RWPE2 (cell line): ENCODE results near the gene ZNF777.
"Not testable (repeated sequence)": the region's sequence is repeated elsewhere in the genome, so short reads cannot be mapped to it uniquely, and the experiment has no call there.

Source experiments
- ATAC-seq: fragments of 200-7000 bp; cut with Tn5 transposase; 3 replicates; pipeline ENCODE4 v1.9.1; 2021; ENCODE audit warnings: low read depth
- DNase-seq: peaks from one replicate; pipeline ENCODE4 v3.0.0-alpha.2; 2020; ENCODE audit warnings: low spot score
- H3K27ac ChIP-seq: fragments of 450-650 bp; 2 replicates; pipeline ENCODE4 v1.5.1; 2017; ENCODE audit warnings: mild to moderate bottlenecking; ENCODE audit not compliant: poor library complexity, severe bottlenecking
- H3K27me3 ChIP-seq: fragments of 250-450 bp; sonication (Bioruptor Pico); 2 replicates; pipeline ENCODE4 v1.5.1; 2021; ENCODE audit warnings: mild to moderate bottlenecking, moderate library complexity; ENCODE audit not compliant: insufficient read depth, poor library complexity, severe bottlenecking
- H3K36me3 ChIP-seq: fragments of 250-450 bp; sonication (Bioruptor Pico); 2 replicates; pipeline ENCODE4 v1.5.1; 2020; ENCODE audit warnings: low read depth, mild to moderate bottlenecking, moderate library complexity
- H3K4me1 ChIP-seq: fragments of 250-450 bp; sonication (Bioruptor Pico); 2 replicates; pipeline ENCODE4 v1.5.1; 2021; ENCODE audit warnings: mild to moderate bottlenecking, moderate library complexity; ENCODE audit not compliant: insufficient read depth, poor library complexity, severe bottlenecking
- H3K4me3 ChIP-seq: fragments of 250-450 bp; sonication (Bioruptor Pico); 2 replicates; pipeline ENCODE4 v1.5.1; 2021; ENCODE audit warnings: mild to moderate bottlenecking, moderate library complexity; ENCODE audit not compliant: severe bottlenecking
- H3K9me3 ChIP-seq: fragments of 250-450 bp; sonication (Bioruptor Pico); 2 replicates; pipeline ENCODE4 v1.5.1; 2021; ENCODE audit warnings: mild to moderate bottlenecking, moderate library complexity; ENCODE audit not compliant: severe bottlenecking
- TF ChIP-seq, protein P1 (sequence below): fragments of 450-650 bp; IDR thresholded peaks from one replicate; pipeline ENCODE4 v1.5.1; 2017; ENCODE audit warnings: mild to moderate bottlenecking, moderate library complexity; ENCODE audit not compliant: poor library complexity, severe bottlenecking

Gene ZNF777

DNA sequence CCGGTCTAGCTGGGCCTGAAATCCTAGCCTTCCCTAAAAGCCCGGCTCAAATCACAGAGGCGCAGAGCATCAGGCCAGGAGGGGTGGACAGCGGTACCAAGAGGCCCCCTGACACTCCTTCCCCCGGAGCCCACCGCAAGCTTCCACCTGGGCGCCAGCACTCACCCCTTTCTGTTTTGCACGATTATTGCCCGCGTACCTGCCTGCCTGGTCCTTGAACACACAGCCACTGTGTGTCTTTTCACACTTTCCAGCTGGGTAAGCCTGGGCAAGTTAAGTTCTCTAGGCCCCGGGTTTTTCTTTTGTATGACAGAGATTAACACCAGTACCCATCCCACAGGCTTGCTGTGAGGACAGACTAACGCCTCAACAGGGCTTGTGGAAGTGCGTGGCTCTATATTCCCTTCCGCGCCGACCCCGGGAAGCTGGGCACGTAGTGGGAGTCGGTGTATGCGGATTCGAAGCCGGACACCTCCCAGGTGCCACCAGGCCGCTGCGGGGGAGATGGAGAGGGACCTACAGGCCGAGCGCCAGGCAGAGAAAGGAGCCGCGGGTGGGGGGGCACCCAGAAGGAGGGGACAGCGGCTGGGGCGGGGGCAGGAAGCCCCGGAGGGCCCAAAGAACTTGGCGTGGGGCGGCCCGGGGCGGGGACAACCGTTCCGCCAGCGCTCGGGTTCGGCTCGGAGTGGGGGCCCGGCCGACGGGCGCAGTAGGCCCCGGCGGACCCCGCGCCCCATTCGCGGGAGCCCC is 36.0 kb upstream of the ZNF777 start:
- Histone ChIP-seq H3K27ac (peak overlapping the region; percentile 61), H3K4me1 (no peaks in the 10 kb centered on the region), H3K27me3 (no peaks in the 10 kb centered on the region), H3K36me3 (peaks cover 26% of the 10 kb centered on the region), H3K4me3 (peak overlapping the region; percentile 100), H3K9me3 (no peaks in the 10 kb centered on the region)
- DNase-seq (no peak), ATAC-seq (peak; percentile 32)
- TF ChIP-seq, protein P1, sequence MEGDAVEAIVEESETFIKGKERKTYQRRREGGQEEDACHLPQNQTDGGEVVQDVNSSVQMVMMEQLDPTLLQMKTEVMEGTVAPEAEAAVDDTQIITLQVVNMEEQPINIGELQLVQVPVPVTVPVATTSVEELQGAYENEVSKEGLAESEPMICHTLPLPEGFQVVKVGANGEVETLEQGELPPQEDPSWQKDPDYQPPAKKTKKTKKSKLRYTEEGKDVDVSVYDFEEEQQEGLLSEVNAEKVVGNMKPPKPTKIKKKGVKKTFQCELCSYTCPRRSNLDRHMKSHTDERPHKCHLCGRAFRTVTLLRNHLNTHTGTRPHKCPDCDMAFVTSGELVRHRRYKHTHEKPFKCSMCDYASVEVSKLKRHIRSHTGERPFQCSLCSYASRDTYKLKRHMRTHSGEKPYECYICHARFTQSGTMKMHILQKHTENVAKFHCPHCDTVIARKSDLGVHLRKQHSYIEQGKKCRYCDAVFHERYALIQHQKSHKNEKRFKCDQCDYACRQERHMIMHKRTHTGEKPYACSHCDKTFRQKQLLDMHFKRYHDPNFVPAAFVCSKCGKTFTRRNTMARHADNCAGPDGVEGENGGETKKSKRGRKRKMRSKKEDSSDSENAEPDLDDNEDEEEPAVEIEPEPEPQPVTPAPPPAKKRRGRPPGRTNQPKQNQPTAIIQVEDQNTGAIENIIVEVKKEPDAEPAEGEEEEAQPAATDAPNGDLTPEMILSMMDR, result no peak

DNA sequence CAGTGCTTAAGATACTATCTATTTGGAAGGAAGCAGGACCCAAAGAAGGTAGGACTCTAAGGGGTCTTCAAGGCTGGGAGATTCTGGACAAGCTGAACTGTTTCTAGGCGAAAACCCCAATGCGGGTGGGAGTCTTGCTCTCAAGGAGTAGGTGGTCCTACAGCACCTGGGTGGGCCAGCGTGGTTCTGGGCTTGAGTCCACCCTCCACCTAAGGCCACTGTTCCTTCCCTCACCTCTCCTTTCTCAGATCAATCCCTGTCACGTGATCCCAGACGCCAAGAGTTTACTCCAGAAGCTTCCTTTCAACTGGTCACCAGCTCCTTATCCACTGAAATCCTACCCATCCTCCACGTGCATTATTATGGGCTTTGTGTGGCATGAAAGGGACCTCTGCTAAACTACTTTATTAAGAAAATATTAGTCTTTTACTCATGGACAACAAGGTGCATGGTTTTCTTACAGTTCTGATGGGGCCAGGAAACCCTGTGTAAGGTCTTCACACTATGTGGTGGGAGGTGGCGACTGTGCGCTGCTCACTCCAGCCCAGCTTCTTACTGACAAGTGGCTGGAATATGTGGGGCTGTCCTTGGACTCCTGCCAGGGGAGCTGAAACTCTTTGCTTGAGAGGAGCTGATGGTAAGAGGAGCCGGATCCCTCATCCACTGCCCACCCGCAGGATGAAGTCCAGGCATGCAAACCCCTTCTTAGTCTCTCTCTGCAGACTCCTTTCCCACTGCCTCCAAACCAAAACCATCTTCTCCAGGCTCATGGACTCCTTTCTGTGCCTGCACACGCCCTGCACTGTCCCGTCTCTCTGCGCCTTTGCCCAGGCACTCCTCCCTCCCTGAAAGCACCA is 35.2 kb upstream of the ZNF777 start:
- Histone ChIP-seq H3K4me1 (no peaks in the 10 kb centered on the region), H3K9me3 (no peaks in the 10 kb centered on the region), H3K4me3 (peak overlapping the region; percentile 100), H3K27ac (peak overlapping the region; percentile 61), H3K27me3 (no peaks in the 10 kb centered on the region), H3K36me3 (peaks cover 31% of the 10 kb centered on the region)
- DNase-seq (no peak), ATAC-seq (peak; percentile 43)
- TF ChIP-seq, protein P1, result no peak

DNA sequence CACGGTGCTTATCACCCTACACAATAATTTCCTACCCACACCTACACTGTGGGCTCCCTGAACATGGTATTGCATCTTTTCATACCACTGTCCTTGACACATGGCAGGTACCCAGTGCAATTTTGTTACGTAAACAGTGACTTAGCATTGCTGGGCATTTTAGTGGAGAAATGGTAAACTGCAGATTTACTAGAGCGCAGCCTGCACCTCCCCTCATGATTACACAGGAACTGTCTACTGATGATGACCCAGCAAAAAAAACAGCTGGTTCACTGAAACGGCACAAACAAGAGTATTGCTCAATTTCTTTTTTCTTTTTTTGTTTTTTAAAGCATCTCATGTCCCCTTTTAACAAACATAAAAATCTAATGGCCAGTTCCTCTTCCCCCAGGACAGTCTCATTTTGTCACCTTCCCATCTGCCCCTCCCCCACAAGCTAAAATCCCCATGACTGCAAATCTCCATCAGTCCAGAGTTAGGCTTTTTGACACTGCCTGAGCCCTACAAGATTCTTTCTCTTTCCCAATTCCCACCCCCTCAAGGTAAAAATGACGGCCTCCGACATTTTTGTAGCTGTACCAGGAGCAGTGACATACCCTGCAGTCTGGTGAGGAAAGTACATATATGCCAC is 34.0 kb upstream of the ZNF777 start:
- TF ChIP-seq, protein P1, result no peak
- Histone ChIP-seq H3K9me3 (no peaks in the 10 kb centered on the region), H3K27me3 (no peaks in the 10 kb centered on the region), H3K36me3 (peaks cover 31% of the 10 kb centered on the region), H3K27ac (no peak overlapping the region), H3K4me3 (no peak overlapping the region), H3K4me1 (no peaks in the 10 kb centered on the region)
- no peak for DNase-seq
- no peak for ATAC-seq

DNA sequence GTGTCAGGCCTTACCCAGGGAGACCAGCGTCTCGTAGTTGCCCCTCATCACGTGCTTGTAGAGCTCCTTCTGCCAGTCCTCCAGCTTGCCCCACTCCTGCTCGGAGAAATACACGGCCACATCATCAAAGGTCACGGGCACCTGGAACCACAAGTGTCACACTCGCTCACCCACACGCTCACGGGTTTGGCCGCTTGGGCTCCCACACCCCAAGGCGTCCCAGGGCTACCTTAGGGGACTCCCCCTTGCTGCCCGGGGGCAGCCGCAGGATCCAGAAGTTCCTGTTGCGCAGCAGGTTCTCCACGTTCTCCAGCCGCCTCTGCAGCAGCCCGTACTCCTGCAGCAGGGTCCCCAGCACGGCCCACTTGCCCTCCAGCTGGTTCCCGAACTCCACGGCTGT is 33.1 kb upstream of the ZNF777 start:
- H3K4me3 ChIP-seq, DNase-seq, ATAC-seq, H3K4me1 ChIP-seq, H3K27me3 ChIP-seq, H3K27ac ChIP-seq, H3K9me3 ChIP-seq: not testable (repeated sequence)
- peaks cover 39% of the 10 kb centered on the region for H3K36me3 ChIP-seq

DNA sequence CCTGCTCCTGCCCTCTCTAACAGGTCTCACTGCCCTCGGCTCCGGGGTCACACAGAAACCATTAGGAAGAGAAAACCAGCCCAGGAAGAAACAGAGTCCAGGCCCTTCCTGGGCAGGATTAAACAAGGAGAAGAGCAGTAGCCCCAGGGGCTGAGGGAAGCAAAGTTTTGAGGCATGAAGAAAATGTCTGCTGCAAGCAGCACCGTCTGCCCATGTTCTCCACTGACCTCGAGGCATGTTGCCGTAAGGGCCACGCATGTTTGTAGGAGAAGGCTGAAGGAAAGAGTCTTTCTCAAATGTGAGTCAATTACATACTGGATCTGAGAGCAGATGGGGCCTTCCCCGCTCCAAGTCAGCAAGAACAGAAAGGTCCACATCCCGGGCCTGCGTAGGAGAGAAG is 32.5 kb upstream of the ZNF777 start:
- Histone ChIP-seq H3K27me3 (no peaks in the 10 kb centered on the region), H3K4me1 (no peaks in the 10 kb centered on the region), H3K36me3 (peaks cover 45% of the 10 kb centered on the region), H3K9me3 (no peaks in the 10 kb centered on the region), H3K4me3 (no peak overlapping the region), H3K27ac (no peak overlapping the region)
- ATAC-seq (no peak), DNase-seq (no peak)
- TF ChIP-seq, protein P1, result no peak
